Kidney tubule cell (primary cell): ENCODE results near the gene EPHB2.
"Not testable (repeated sequence)": the region's sequence is repeated elsewhere in the genome, so short reads cannot be mapped to it uniquely, and the experiment has no call there.

Experiments used
- DNase-seq: peaks from one replicate; pipeline ENCODE4 v3.0.0-alpha.2; 2018; ENCODE audit warnings: low spot score

The EPHB2 gene

GRCh38 chr1:22915816-22916470 is 205.3 kb downstream of the EPHB2 start:
- no peak for DNase-seq

GRCh38 chr1:22916471-22916820 is 205.8 kb downstream of the EPHB2 start:
- no peak for DNase-seq

GRCh38 chr1:22917989-22918388 is 207.3 kb downstream of the EPHB2 start:
- DNase-seq: no peak

- DNase-seq: no peak
These were observed 208.0 kb downstream of the EPHB2 start for GRCh38 chr1:22918644-22919043.

- DNase-seq: peak; percentile 16
These were observed 208.8 kb downstream of the EPHB2 start for GRCh38 chr1:22919341-22920025.

GRCh38 chr1:22920026-22920733 is 209.5 kb downstream of the EPHB2 start:
- DNase-seq: no peak

GRCh38 chr1:22920734-22921451 is 210.3 kb downstream of the EPHB2 start:
- DNase-seq: no peak

GRCh38 chr1:22921452-22922126 is 210.9 kb downstream of the EPHB2 start:
- no peak for DNase-seq

- peak; percentile 37 for DNase-seq
These were observed 212.0 kb downstream of the EPHB2 start for GRCh38 chr1:22922640-22923039.

GRCh38 chr1:22925111-22925510 is 214.5 kb downstream of the EPHB2 start:
- DNase-seq: no peak

- DNase-seq: peak; percentile 31
These were observed 219.7 kb downstream of the EPHB2 start for GRCh38 chr1:22930240-22930912.

GRCh38 chr1:22932803-22933470 is 222.3 kb downstream of the EPHB2 start:
- no peak for DNase-seq

- no peak for DNase-seq
These were observed 224.8 kb downstream of the EPHB2 start for GRCh38 chr1:22935433-22935832.

GRCh38 chr1:22936681-22937080 is 226.0 kb downstream of the EPHB2 start:
- DNase-seq: no peak

- DNase-seq: no peak
These were observed 230.6 kb downstream of the EPHB2 start for GRCh38 chr1:22941257-22941656.

GRCh38 chr1:22944346-22945055 is 233.9 kb downstream of the EPHB2 start:
- DNase-seq: no peak

- DNase-seq: not testable (repeated sequence)
These were observed 234.5 kb downstream of the EPHB2 start for GRCh38 chr1:22945171-22945570.

- no peak for DNase-seq
These were observed 239.2 kb downstream of the EPHB2 start for GRCh38 chr1:22949822-22950331.

- no peak for DNase-seq
These were observed 241.2 kb downstream of the EPHB2 start for GRCh38 chr1:22951796-22952195.

- no peak for DNase-seq
These were observed 242.0 kb downstream of the EPHB2 start for GRCh38 chr1:22952694-22953056.
